ENCODE data around the gene CNGA3. TPM values are rescaled to one million over a fixed set of nuclear protein-coding genes. Genes with fewer than 3 reads are reported as not detected.
A peak's percentile ranks its signal among the peaks of the same experiment; 100 is the strongest.

The CNGA3 gene
- total and polyA plus RNA-seq, 10 of the 15 experiments (the other 5 are each of a cell fraction or from before 2014, with no cell fraction given), result not detected

- SMC1A ChIA-PET (ENCODE audit: uncharacterized antibody, unreplicated experiment), result no interaction called here
- no peaks in the 10 kb centered on the region for H3K4me1 ChIP-seq (ENCODE audit: control insufficient read depth, insufficient read depth, low read length)
- intact Hi-C loops (cut with micrococcal nuclease; ENCODE audit: unreplicated experiment), result no loop called here
Measured at GRCh38 chr2:98300141-98300874, 45.9 kb upstream of the CNGA3 start.

More at GRCh38 chr2:98300141-98300874, 45.9 kb upstream of the CNGA3 start:
- CTCF ChIA-PET, result no interaction called here
- Histone ChIP-seq H3K27ac (ENCODE audit: control insufficient read depth, insufficient read depth) (no peak overlapping the region), H3K36me3 (ENCODE audit: control insufficient read depth in 2 of 2, insufficient read depth in 2 of 2, low read length in 1 of 2) (no peaks in the 10 kb centered on the region), H2AFZ (ENCODE audit: control insufficient read depth, low read depth, low read length) (no peak overlapping the region), H3K9me3 (replicated peaks; ENCODE audit: control insufficient read depth, insufficient read depth, low read length) (no peaks in the 10 kb centered on the region), H3K4me2 (ENCODE audit: control insufficient read depth, insufficient read depth) (no peak overlapping the region), H3K9ac (ENCODE audit: control insufficient read depth, insufficient read depth, low read length) (no peak overlapping the region), H3K79me2 (ENCODE audit: control insufficient read depth, insufficient read depth, low read length) (no peaks in the 10 kb centered on the region), H3K27me3 (replicated peaks in 1 of 2; ENCODE audit: control insufficient read depth in 2 of 2, insufficient read depth in 2 of 2, low read length in 1 of 2) (peaks cover 0 to 4% of the 10 kb centered on the region in 2 experiments; a peak in 3 of 4 replicates), H3K4me3 (no peak overlapping the region), H4K20me1 (ENCODE audit: control insufficient read depth, insufficient read depth) (no peaks in the 10 kb centered on the region)
- RAD21 ChIA-PET (ENCODE audit: unreplicated experiment), result no interaction called here
- DNase-seq (ENCODE audit: low read depth, low spot score), result no peak
- BruUV-seq (replicated peaks), result no TSS peak
- no peak for ATAC-seq
- FAIRE-seq, result no peak
- in situ Hi-C loops (cut with MboI), result no loop called here
- POLR2A ChIA-PET, result no interaction called here
- no peak for TF ChIP-seq CHD1 (IDR thresholded peaks at IDR 0.05; ENCODE audit: low read depth, low read length)
- TF ChIP-seq CTCF (IDR thresholded peaks at IDR 0.05 in 2 of 3, conservative IDR thresholded peaks at IDR 0.05 in 1 of 3; ENCODE audit: control insufficient read depth in 2 of 3, extremely low read depth in 1 of 3, insufficient read depth in 1 of 3, low read depth in 3 of 3, low read length in 3 of 3), result 0 out of 6 replicates have a peak, but pooled peaks of 1 of the 3 experiments have one; percentile 5
- 32% methylated on average over 12 of the region's 12 CpGs for WGBS (ENCODE audit: insufficient coverage, insufficient replicate concordance, low lambda C conversion rate, missing lambda C conversion rate)
